RPMI7951 (cell line): ENCODE results near the gene SLC15A1. TPM values are rescaled to one million over a fixed set of nuclear protein-coding genes. Genes with fewer than 3 reads are reported as not detected.
A peak's percentile ranks its signal among the peaks of the same experiment; 100 is the strongest.

Experiments used
- DNase-seq: peaks from one replicate; pipeline ENCODE4 v3.0.0-alpha.2; 2012; ENCODE audit warnings: low read depth
- total RNA-seq: library from RNA; depleted of rRNA; stranded (reverse); fragments of >200 nt; shearing (Covaris generic); gene quantifications from 2 replicates; pipeline ENCODE4 v1.2.3, GENCODE V29; 2014

SLC15A1 gene
- total RNA-seq, 1 experiment from 2014 or later: under 0.01 TPM

DNA sequence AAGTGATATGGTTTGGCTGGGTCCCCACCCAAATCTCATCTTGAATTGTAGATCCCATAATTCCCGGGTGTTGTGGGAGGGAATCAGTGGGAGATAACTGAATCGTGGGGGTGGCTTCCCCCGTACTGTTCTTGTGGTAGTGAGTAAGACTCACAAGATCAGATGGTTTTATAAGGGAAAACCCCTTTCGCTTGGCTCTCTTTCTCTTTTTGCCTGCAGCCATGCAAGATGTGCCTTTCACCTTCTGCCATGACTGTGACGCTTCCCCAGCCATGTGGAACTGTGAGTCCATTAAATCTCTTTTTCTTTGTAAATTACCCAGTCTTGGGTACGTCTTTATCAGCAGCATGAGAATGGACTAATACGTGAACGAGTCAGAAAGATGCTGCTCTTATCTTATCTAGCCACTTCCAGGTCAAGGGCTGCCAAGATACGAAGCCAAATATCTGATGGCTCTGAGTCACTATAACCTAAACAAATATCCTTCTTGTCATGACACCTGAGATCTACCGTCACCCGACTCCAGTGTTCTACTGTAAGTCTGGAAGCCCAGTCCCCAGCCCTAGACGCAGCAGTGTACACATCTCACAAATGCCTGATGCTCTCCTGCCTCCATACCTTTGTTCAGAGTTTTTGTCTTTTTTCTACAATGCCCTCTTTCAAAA lies 45.9 kb downstream of the SLC15A1 start:
- DNase-seq: peak; percentile 75

DNA sequence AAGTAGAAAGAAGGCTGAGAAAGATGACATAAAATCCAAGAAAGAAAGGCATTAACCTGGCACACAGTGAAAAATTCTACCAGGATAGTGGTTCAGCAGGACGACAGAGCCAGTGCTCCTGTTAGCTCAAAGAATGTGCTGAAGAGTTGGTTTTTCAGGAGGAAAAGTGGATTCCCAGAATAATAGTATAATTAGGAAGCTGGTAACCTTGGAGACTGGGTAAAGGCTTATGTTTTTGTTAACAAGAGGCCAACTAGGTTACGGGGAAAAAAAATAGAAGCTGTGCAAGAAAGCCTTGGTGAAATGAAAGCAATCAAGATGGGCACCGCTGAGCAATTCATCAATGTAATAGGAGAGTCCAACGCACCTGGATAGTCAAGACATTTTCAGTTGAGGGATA lies 54.7 kb downstream of the SLC15A1 start:
- no peak for DNase-seq

DNA sequence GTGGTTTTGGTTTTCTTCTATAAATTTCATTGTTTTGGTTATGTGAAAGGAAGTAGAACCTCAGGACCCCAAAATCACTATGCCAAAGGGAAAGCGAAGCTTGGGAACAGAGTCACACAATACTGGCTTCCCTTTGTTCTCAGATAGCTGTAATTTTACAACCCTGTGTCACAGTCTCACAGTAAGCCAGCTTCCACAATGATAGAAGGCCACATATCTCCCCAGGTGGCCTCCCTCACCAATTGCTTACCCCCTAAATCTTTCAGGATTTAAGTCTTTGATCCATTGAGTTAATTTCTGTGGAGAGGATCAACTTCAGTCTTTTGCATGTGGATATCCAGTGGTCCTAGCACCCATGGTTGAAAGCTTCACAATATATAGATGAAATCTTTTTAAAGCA lies 58.7 kb downstream of the SLC15A1 start:
- no peak for DNase-seq

DNA sequence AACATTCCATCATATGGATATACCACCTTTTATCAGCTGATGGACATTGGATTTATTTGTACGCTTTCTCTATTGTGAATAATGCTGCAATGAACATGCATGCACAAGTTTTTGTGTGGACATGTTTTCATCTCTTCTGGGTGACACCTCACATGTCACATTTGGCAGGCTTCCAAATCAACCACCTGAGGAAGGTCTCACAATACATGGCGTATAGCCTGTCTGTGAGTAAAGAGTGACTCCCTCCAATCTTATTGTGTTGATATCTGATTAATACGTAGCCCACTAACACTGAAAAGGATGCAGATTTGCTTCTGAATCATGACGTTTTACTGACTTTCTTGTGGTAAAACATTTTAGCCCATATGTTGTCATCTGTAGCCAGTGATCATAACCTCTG lies 61.1 kb downstream of the SLC15A1 start:
- no peak for DNase-seq

DNA sequence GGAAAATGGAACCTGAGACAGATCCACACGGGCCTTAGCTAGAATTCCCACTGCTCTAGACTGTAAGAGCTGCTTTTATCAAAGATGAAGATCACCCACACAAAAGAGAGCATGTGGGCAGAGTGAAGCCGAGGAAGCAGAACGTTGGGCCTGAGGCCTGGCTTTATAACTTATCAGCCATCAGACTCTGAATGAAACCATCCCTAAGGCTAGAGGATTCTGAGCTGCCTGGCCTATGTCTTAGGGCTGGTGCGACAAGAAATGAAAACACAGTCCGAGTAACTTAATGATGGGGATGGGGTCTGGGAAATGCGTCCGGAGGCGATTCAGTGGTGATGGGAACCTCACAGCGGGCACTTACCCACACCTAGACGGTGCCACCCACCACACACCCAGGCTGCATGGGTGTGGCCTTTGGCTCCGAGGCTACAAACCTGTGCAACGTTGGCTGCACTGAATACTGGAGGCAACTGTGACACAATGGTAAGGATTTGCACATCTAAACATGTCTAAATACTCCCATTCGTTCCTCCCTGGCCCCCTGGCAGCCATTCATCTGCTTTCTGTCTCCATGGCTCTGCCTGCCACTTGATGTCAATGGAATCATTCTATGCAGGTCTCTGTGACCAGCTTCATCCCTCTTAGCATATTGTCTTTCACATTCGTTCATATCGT lies 62.0 kb downstream of the SLC15A1 start:
- DNase-seq: no peak

DNA sequence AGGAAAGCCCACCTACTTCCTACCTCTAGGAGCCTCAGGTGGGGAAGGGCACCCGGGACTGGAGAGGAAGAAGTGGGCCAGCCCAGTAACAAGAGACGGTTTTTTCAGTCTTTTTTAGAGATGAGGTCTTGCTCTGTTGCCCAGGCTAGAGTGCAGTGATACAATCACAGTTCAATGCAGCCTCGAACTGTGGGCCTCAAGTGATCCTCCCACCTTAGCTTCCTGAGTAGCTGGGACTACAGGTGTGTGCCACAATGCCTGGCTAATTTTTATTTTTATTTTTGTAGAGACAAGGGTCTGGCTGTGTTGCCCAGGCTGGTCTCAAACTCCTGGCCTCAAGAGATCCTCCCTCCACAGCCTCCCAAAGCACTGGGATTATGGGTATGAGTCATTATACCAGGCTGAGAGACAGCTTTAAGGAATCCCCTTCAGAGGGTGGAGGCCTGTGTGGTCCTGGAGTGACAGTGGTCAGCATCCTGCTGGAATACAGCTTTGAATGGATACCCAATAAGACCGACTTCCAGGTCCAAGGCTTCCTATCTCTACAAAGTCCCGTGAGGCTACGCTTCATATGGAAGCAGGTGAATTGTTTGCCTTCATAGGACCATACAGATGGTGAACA lies 63.0 kb downstream of the SLC15A1 start:
- no peak for DNase-seq

DNA sequence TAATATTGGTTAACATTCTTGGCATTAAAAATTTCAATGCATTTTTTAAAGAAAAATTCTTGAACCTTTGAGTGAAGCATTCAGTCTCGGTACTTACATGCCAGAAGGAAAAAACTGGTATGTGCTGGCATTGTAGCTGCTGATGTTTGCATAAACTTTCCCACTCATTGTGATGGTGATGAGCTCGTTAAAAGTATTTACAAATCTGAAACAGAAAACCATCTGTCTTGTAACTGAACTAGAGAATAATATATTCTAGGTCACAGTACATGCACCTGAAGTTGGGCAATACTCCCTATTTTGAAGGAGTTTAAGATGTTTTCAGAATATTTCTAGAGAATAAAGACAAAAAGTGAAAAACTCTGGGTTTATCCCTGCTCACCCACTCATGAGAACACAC lies 64.1 kb downstream of the SLC15A1 start:
- DNase-seq: no peak

DNA sequence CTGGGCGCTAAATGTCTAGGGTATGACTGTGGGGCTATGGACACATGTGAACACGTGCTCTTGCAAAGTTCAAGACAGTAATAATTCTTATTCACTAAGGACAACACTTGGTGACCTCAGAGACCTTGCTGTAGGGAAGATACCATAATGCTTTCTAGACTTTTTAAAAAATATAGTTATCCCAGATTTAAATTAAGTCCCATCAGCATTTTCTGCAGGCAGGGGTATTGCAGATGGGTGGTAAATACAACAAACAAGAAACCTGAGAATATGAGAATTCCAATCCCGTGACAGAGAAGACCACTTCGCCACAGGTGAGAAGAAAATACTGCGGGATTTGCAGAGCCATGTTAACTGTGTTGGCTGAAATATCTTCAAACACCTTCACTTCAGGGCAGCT lies 65.2 kb downstream of the SLC15A1 start:
- no peak for DNase-seq

DNA sequence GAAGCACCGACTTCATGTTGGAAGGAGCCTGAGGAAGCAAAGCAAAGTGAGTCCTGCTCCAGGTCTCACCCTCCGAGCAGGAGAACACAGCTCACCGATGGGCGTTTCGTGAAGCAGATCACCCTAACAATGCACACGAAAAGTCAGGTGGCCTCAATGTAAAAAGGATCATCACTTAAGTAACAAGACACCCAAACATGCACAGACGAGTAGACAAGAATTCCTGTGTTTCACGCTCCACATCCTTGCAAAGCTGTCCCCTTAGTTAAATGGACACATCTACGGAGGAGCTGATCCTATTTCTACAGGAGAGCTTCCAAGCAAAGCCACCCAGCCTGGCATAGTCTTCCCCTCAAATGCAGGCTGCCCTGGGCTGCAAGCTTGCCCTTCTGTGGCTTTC lies 66.2 kb downstream of the SLC15A1 start:
- no peak for DNase-seq

DNA sequence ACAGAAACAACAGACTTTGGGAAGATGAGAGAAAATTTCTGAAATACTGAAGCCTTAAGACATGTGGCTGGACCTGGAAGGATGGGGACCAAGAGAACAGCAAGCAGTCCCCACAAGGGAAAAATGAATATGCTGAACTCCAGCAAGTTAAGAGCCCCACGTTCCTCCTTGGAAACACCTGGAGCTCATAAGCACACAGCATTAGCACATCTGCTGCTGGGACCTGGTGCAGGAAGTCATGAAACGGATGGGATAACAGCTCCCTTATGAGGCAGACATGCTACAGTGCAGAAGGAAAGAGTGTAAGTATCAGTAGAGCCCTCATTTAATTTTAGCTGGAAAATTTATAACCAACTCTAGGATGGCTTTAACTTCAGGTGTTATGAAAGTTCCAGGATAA lies 67.3 kb downstream of the SLC15A1 start:
- no peak for DNase-seq

DNA sequence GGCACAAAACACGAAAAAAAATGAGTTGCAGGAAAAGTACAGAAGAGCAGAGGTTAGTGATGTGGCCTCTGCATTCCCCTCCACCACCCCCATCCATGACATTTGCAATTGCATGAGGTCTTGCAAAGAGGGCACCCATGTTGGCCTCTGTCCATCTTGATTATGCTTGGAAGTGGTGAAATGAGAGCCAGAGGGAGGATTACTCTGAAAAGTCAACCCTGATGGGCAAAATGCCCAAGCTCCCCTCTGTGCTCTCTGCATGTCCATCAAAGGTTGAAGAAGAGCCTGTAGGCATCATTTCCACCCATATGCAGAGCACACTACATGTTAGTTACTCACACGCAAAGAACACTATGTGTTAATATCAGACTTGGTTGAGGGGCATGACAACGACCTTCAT lies 71.4 kb downstream of the SLC15A1 start:
- peak; percentile 6 for DNase-seq

DNA sequence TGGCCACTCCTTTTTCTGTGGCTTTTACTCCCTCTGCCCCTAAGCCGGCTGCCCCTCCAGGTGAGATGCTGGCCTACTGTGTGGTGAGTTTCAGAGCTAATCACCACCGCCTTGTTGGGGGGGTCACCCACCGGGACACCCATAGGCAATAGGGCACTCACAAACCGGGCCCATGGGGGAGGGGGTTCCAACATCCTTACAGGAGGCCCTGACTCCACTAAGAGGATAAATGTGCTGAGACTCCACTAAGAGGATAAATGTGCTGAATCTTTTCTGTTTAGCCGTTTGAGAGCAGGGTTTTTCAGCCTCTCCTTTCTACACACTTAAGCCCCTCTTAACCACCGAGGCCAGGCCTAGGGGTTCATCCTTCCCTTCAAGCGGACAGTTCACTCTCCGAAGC lies 73.7 kb downstream of the SLC15A1 start:
- DNase-seq: no peak

DNA sequence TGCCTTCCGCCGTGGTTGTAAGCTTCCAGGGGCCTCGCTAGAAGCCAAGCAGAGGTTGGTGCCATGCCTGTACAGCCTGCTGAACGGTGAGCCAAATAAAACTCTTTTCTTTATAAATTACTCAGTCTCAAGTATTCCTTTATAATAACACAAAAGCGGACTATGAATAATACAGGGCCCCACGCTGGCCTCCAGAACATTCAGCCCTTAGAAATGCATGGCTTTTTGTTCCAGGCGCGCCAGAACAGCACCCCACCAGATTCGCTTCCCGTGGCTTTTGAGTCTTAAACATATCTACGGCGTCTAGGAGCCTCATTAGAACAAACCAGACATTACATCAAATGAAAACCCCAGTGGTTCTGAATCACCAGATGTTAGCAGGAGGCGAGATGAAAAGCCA lies 75.1 kb downstream of the SLC15A1 start:
- DNase-seq: no peak

DNA sequence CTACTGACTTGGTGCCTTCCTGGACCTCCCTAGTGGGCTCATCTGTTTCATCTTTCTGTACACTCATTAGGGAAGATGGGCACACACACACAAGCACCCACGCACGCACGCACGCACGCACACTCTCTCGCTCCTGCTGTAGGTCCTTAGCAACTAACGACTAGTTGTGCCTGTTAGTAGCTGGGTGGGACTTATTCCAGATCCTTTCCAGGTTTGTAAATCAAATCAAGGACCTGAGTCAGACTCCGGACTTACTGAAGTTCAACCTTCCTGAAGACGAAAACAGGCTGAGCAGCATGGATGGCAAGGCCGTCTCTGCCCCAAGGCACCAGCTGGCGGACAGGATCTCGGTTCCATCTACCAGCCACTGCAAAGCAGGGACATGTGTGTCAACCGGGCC lies 76.2 kb downstream of the SLC15A1 start:
- DNase-seq: no peak

DNA sequence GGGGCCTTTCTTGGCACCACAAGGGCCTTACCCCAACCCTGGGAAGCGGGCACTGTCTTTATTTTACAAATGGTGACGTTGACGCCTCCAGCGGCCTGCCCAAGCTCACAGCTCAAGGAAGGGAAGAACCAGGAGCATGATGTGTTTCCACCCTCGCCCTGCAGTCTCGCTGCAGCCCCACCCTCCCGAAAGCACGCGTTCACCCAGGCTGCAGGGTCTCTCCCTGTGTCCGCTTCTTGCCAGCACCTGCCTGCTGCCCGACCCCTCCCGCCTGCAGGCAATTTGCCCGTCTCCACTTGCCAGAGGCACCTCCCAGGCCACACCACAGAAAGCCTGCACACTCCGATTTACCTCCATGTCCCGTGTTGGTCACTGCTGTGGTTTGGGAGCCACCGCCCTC lies 76.6 kb downstream of the SLC15A1 start:
- DNase-seq: no peak

DNA sequence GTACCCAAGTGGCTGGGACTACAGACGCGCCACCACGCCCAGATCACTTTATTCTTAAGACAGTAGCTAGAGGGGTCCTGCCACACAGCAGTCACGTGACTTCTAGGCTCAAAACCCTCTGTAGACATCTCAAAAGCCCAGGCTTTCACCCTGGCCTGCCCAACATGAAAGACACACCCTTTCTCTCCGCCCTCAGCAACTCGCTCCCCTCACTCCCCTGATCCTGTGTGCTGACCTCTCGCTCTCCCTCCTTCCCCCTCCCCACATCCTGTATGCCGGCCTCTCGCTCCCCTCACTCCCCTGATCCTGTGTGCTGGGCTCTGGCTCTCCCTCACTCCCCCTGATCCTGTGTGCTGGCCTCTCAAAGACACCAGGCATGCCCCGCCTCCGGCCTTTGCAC lies 77.4 kb downstream of the SLC15A1 start:
- DNase-seq: no peak

DNA sequence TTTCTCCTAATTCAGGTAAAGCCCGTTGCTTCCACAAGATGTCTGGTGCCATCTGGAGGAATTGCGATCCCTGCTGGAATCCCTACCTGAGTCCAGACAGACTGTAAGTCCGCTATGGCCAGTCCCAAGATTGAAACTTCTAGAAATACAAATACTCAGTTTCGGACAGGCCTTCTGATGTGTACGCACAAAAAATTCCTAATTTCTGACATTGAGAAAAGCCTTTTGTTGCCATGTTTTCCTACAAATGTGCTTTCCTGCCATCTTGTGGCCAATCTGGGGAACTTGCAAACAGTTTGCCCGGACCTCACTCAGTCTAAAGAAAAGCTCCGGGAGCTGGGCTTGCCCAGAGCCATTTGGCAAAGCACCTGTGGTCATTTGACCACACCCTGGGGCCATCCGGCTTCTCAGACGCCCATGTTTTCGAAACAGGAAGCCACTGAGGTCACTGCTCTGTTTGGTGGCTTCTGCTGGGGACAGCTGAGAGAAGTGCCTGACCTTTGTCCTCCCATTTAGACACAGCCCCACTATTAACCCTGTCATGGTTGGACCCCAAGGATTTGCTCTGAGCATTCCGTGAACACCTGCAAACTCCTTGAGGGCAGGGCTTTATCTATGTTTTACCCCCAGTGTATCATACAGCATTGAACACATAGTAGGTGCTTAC lies 79.4 kb downstream of the SLC15A1 start:
- DNase-seq: peak; percentile 57

DNA sequence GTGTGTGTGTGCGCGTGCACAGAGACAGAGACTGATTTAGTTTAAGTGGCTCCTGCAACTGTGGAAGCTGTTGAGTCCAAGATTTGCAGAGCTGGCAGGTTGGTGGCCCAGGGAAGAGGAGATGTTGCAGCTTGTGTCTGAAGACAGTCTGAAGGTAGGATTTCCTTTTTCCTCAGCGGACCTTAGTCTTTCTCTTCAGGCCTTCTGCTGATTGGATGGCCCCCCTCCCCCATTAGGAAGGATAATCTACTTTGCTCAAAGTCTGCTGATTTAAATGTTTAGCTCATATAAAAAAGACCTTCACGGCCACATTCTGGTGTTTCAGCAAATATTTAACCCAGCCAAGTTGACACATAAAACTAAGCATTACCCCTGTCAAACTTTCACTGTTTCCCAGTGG lies 84.3 kb downstream of the SLC15A1 start:
- DNase-seq: no peak

DNA sequence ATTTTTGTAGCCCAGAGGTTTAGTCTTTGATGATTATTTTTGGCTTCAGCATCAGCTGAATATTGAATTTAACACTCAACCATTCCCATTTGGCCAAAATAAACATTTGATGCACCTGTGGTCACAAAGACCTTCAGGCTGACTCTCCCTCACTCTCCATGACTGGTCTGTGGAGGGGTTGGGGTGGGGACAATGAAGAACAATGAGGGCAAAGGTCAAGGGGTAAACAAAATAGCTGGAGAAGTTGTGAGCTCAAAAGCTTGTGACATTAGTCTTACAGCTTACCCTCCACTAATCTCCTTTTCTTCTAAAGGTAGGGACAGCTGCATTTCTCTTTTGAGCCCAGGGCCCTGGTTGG lies 86.9 kb downstream of the SLC15A1 start:
- no peak for DNase-seq

DNA sequence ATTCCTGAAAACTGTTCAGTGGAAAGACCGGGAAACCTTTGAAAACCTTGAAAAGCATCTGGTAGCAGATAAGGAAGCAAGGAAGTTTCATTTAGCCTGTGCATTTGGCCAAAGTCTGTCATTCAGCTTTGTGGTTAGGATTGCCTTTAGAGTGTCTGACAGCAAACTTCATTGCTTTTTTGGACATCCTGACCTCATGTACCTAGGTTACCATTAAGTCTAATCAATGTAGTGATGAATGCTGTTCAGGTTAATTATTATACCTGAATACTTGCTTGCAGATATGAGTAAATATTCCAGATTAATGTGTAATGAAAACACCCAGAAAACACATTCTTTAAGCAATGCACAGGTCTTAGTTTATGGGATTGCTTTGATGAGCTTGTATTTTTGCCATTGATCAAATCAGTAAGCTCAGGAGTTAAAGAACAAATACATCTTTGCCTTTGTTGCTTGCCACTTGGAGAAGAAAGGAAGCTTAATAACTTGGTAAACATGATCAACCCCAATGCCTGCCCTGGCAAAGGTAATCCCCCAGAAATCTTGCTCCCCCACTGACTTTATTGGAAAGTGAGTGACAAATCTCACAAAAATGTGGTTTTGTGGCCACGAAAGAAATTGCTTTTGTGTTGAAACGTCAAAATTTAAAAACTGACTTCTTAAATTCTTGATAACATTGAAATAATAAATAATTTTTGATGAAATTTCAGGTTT lies 87.4 kb downstream of the SLC15A1 start:
- DNase-seq: no peak

DNA sequence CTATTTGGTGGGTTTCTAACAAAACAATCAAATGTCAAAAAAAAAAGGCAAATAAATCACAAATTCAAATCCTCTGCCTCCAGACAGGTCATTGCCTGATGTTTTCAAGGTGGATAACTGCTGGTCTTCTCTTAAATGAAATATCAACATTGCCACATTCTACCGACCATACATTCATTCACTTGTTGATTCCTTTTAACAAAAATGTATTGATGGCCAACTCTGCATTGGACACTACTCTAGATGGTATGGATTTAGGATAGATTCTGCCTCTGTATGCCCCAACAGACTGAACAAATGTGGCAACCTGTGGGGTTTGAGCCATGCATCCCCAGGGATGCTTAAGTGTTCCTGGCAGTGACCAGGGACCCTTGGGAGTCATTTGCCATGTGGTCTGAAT lies 88.0 kb downstream of the SLC15A1 start:
- DNase-seq: no peak

DNA sequence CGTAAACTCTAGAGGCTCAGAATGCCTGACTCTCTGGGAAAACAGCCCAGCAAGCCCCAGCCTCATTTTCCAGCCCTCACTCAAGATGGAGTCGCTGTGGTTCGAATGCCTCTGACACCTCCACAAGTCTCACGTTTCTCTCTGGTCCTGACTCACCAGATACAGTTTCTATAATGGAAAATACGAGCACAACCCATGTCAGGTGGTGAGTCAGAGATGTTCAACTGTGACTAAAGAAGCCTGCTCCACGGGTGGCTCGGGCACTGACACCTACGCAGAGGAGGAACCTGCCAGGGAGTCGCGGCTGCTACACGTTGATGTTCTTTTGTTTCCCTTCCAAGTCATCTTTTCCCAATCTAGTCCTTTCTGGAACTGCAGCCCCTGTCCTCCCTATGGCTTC lies 88.4 kb downstream of the SLC15A1 start:
- peak; percentile 75 for DNase-seq
